Measurements from ENCODE around the gene DGCR2. TPM values are rescaled to one million over a fixed set of nuclear protein-coding genes. Genes with fewer than 3 reads are reported as not detected.
"Not testable (repeated sequence)": the region's sequence is repeated elsewhere in the genome, so short reads cannot be mapped to it uniquely, and the experiment has no call there.

The DGCR2 gene
- total RNA-seq, 2 donors from 2014 or later: 94.3 to 107 TPM

- TF ChIP-seq POLR2A (IDR thresholded peaks at IDR 0.05) (no peak), POLR2AphosphoS5 (IDR thresholded peaks at IDR 0.05) (no peak), CTCF (IDR thresholded peaks at IDR 0.05) (no peak)
- Histone ChIP-seq H3K4me1 (replicated peaks) (peaks cover 4% of the 10 kb centered on the region), H3K27me3 (replicated peaks; ENCODE audit: insufficient read depth) (peaks cover 2% of the 10 kb centered on the region), H3K9me3 (no peaks in the 10 kb centered on the region), H3K4me3 (no peak overlapping the region), H3K36me3 (no peaks in the 10 kb centered on the region), H3K27ac (no peak overlapping the region)
- no peak for DNase-seq (ENCODE audit: low spot score)
- WGBS: 82% methylated on average over 13 of the region's 13 CpGs
- intact Hi-C loops (cut with DNase I): no loop called here
Measured at GRCh38 chr22:19167106-19167869, 45.1 kb upstream of the DGCR2 start.

- H3K4me1 ChIP-seq (replicated peaks): no peaks in the 10 kb centered on the region
- WGBS: 76% methylated on average over 8 of the region's 8 CpGs
- no peaks in the 10 kb centered on the region for H3K36me3 ChIP-seq
- no peak for DNase-seq (ENCODE audit: low spot score)
- peaks cover 2% of the 10 kb centered on the region for H3K27me3 ChIP-seq (replicated peaks; ENCODE audit: insufficient read depth)
- intact Hi-C loops (cut with DNase I): no loop called here
- H3K27ac ChIP-seq: no peak overlapping the region
- no peaks in the 10 kb centered on the region for H3K9me3 ChIP-seq
- TF ChIP-seq CTCF (IDR thresholded peaks at IDR 0.05): no peak
- no peak for TF ChIP-seq POLR2A (IDR thresholded peaks at IDR 0.05)
- TF ChIP-seq POLR2AphosphoS5 (IDR thresholded peaks at IDR 0.05): no peak
- no peak overlapping the region for H3K4me3 ChIP-seq
Measured at GRCh38 chr22:19166421-19166820, 44.2 kb upstream of the DGCR2 start.

GRCh38 chr22:19164425-19164824, 42.2 kb upstream of the DGCR2 start:
- H3K36me3 ChIP-seq: no peaks in the 10 kb centered on the region
- H3K4me3 ChIP-seq: no peak overlapping the region
- peaks cover 2% of the 10 kb centered on the region for H3K27me3 ChIP-seq (replicated peaks; ENCODE audit: insufficient read depth)
- H3K9me3 ChIP-seq: no peaks in the 10 kb centered on the region
- DNase-seq (ENCODE audit: low spot score): no peak
- no peak overlapping the region for H3K27ac ChIP-seq
- intact Hi-C loops (cut with DNase I): no loop called here
- no peaks in the 10 kb centered on the region for H3K4me1 ChIP-seq (replicated peaks)
- TF ChIP-seq CTCF (IDR thresholded peaks at IDR 0.05): no peak
- no peak for TF ChIP-seq POLR2AphosphoS5 (IDR thresholded peaks at IDR 0.05)
- no peak for TF ChIP-seq POLR2A (IDR thresholded peaks at IDR 0.05)
- WGBS: 92% methylated on average over 6 of the region's 6 CpGs

- intact Hi-C loops (cut with DNase I); H3K36me3 ChIP-seq; H3K9me3 ChIP-seq; DNase-seq (ENCODE audit: low spot score); H3K27ac ChIP-seq; H3K4me3 ChIP-seq; H3K4me1 ChIP-seq (replicated peaks); H3K27me3 ChIP-seq (replicated peaks; ENCODE audit: insufficient read depth): not testable (repeated sequence)
- WGBS: 85% methylated on average over 11 of the region's 11 CpGs
Measured at GRCh38 chr22:19158649-19159048, 36.4 kb upstream of the DGCR2 start.

- H3K27me3 ChIP-seq (replicated peaks; ENCODE audit: insufficient read depth): not testable (repeated sequence)
- 80% methylated on average over 9 of the region's 9 CpGs for WGBS
Measured at GRCh38 chr22:19156109-19156508, 33.9 kb upstream of the DGCR2 start.

More at GRCh38 chr22:19156109-19156508, 33.9 kb upstream of the DGCR2 start:
- H3K36me3 ChIP-seq; H3K4me3 ChIP-seq; H3K27ac ChIP-seq; H3K9me3 ChIP-seq; intact Hi-C loops (cut with DNase I); DNase-seq (ENCODE audit: low spot score); H3K4me1 ChIP-seq (replicated peaks): not testable (repeated sequence)
